HT1080 (cell line): ENCODE data around the gene PER3. TPM values are rescaled to one million over a fixed set of nuclear protein-coding genes. Genes with fewer than 3 reads are reported as not detected.
A peak's percentile ranks its signal among the peaks of the same experiment; 100 is the strongest.

Experiments used
- DNase-seq: peaks from one replicate; pipeline ENCODE4 v3.0.0-alpha.2; 2015; ENCODE audit warnings: low read depth
- total RNA-seq: library from RNA; depleted of rRNA; stranded (reverse); fragments of >200 nt; shearing (Covaris generic); gene quantifications from 2 replicates; pipeline ENCODE4 v1.2.3, GENCODE V29; 2014; rRNA removed

Gene PER3
- total RNA-seq, 1 experiment from 2014 or later: 3.6 TPM

DNA sequence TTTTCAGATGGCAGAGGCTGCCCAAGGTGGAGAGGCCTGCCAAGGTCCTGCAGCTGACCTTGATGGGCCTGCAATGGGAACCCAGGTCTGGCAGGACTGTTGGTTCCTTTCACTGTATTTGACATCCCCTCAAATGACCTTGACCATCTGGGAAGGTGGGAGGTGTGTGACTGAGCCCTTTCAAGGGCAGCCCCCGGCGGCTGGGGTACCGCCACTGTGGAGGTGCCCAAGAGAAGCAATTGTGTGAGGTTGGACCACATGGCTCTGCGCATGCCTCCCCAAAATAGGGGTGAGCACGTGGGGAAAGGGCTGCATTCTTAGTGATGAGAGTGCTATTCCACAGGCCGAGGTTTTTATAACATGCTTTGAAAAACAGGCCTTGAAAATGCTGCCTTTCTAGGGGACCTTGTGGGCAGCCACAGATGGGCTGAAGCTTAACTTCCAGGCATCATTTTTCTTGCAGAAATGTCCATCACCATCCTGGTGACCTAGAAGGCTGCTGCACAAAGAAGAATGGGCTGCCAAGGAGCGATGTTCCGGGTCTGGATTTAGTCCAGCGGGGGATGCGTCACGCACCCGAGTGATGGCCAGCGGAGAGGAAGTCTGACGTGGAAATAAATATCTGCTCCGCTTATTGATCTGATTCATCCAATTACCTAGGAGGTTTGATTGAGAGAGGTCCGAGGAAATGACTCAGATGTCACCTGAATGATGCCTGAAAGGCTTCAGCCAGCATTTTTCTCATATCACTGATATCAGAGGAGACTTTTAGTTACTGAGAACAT, 85.2 kb downstream of the PER3 start:
- DNase-seq: peak; percentile 95

DNA sequence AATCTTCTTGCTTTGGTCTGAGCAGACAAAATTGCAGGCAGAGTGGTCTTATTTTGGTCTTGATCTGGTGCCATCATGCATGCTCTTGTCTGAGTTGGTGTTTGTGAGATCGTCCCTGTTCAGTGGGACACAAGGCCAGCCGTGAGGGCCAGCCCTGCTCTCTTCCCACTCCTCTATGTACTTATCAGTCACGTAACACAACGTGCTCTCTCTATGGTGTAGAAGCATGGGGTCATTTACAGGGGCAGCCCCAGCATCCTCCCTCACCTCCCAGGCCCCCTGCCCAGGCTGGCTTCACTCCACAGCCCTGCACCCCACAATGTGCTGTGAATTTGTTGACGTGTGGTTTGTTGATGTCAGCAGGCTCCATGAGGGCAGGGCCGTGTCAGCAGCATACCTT, 87.0 kb downstream of the PER3 start:
- DNase-seq: no peak

- DNase-seq: no peak
Measured at GRCh38 chr1:7873801-7874795, 90.0 kb downstream of the PER3 start.

- DNase-seq: no peak
Measured at GRCh38 chr1:7878027-7878426, 93.9 kb downstream of the PER3 start.

GRCh38 chr1:7879228-7879627, 95.1 kb downstream of the PER3 start:
- DNase-seq: no peak

DNA sequence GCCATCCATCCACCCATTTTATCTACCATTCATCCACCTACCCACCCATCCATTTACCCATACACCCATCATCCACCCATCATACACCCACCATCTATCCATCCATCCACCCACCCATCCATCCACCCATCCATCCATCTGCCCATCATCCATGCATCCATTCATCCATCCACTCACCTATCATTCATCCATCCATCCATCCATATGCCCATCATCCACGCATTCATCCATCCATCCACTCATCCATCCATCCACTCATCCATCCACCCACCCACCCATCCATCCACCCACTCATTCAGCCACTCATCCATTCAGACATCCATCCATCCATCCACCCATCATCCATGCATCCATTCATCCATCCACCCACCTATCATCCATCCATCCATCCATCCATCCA, 100.7 kb downstream of the PER3 start:
- DNase-seq: no peak

DNA sequence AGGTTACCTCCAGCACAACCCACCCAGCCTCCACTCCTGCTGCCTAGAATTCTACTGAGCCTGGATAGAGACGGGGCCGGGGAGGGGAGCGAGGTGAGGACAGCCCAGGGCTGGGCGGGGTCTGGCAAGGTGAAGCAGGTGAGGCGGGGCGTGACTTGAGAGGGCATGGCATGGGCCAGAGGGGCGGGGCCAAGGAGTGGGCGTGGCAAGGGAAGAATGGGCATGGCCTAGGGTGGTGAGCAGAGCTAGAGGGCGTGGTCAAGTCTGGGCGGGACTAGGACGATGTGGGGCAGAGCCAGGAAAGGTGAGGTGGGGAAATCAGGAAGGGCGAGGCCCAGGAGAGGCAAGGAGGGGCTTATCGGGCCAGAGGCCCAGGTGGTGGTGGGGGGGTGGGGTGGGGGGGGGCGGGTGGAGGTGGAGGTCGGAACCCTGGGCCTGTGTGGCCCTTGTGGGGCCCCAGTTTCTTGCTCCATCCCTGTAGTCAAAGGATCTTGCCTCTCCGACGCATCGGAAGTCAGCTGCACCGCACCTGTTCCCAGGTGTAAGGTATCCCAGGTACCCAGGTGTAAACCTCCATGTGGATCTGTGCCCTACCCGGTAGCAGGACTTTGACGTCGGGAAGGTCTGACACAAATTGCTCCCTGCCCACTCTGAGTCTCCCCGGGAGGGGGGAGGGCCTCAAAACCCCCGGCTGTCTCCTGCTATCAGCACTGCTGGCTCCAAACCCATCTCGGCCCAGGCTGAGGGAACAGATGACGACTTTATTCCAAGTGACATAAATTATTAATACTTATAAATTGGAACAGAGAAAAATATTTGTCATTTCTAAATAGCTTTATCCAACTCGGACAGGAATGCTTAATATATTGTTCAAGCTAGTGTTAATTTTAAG, 101.7 kb downstream of the PER3 start:
- no peak for DNase-seq

DNA sequence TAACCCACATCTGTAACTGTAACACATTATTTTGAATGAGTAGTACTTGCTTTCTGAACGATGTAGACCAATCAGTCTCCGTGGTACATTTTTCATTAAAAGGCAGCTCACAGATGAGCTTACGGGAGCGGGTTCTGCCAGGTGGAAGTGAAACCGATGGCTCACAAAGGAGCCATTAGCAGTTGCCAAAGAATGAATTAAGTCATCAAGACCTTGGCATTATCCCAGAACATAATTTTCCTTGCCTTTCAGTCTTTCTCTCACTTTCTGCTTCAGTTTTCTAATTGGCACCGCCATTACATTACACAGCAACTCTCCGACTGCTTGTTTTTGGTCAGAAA, 102.3 kb downstream of the PER3 start:
- peak; percentile 17 for DNase-seq

GRCh38 chr1:7888248-7889081, 104.4 kb downstream of the PER3 start:
- DNase-seq: peak; percentile 47

- no peak for DNase-seq
Measured at GRCh38 chr1:7890853-7891252, 106.8 kb downstream of the PER3 start.

- DNase-seq: no peak
Measured at GRCh38 chr1:7891804-7892203, 107.7 kb downstream of the PER3 start.

GRCh38 chr1:7893529-7894180, 109.6 kb downstream of the PER3 start:
- DNase-seq: peak; percentile 91

Other genes starting within 250 kb of the PER3 start
- gene VAMP3, start 13.0 kb upstream of the PER3 start, total RNA-seq: 66.6 and 81.3 TPM in 2 replicates
- not detected in 2 replicates for gene UTS2, start 68.8 kb downstream of the PER3 start, total RNA-seq
- 1.3 and 2.8 TPM in 2 replicates for gene TNFRSF9, start 156.5 kb downstream of the PER3 start, total RNA-seq
- 274 and 280 TPM in 2 replicates for gene PARK7, start 177.4 kb downstream of the PER3 start, total RNA-seq
- gene ERRFI1, start 242.0 kb downstream of the PER3 start, total RNA-seq: 143 and 169 TPM in 2 replicates